ENCODE data around the gene AKAP13.
"Not testable (repeated sequence)": the region's sequence is repeated elsewhere in the genome, so short reads cannot be mapped to it uniquely, and the experiment has no call there.

AKAP13 gene

GRCh38 chr15:85348048-85348766 lies 32.2 kb upstream of the AKAP13 start:
- not testable (repeated sequence) for DNase-seq

- not testable (repeated sequence) for DNase-seq
Measured at GRCh38 chr15:85349062-85349461, 31.3 kb upstream of the AKAP13 start.

DNA sequence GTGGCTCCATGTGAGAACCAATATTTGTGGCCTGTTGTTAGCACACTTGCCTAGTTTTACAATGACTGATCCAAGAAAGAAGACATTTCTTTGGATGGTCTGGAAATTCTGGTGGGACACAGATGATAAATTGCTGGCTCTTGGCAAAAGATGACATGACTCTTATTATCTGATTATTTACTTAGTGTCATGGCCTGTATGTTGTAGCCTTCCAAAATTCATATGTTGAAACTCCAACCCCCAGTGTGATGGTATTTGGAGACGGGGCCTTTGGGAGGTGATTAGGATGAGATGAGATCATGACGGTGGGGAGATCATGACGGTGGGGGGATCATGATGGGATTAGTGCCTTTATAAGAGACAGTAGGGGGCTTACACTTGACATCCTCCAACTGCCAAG lies 30.0 kb upstream of the AKAP13 start:
- no peak for DNase-seq

GRCh38 chr15:85351501-85351900 lies 28.9 kb upstream of the AKAP13 start:
- DNase-seq: not testable (repeated sequence)

GRCh38 chr15:85351965-85352364 lies 28.4 kb upstream of the AKAP13 start:
- DNase-seq: no peak

DNA sequence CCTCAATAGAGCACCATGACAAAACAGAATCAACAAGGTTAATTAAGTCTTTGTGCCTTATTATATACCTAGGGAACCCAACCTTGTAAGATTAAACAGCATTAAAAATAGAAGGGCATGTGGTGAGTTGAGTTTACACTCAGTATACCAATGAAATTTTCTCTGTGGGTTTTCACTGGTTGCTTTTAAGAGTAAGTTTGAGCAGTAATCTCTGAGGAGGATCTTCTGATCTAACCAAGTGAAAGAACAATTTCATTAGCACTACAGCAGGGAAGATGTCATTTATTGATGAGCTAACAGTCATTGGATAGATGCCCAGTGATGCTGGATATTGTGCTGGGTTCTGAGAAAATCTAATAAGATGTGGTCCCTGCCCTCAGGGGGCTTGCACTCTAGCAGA lies 26.9 kb upstream of the AKAP13 start:
- no peak for DNase-seq

DNA sequence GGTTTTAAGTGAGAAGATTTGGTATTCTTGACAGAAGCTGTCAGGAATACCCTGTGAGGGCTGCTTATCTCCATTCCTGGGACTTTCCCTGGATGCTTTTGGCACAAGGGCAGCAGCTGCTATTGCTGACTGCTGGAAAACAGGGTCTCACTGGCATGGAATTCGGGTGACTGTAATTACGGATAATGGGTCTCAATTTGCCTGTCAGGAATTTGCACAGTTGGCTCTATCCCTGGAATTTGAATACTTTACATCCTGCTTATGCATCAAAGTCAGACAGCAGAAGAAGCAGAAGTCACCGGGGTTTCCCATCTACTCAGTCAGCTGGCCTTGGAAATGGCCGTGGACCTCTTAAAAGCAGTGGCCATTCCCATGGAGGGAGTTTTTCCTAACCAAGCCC lies 25.9 kb upstream of the AKAP13 start:
- DNase-seq: no peak

DNA sequence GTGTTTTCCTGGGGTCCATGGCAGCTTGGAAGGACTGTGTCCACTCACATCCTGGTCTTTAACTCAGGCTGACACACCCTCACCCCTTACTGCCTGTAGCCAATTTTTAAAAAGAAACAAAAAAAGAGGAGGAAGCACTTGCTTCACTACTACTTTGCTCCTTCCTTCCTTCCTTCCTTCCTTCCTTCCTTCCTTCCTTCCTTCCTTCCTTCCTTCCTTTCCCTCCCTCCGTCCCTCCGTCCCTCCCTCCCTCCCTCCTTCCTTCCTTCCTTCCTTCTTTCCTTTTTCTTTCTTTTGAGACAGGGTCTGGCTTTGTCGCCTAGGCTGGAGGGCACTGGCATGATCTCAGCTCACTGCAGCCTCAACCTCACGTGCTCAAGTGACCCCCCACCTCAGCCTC lies 25.5 kb upstream of the AKAP13 start:
- DNase-seq: no peak

DNA sequence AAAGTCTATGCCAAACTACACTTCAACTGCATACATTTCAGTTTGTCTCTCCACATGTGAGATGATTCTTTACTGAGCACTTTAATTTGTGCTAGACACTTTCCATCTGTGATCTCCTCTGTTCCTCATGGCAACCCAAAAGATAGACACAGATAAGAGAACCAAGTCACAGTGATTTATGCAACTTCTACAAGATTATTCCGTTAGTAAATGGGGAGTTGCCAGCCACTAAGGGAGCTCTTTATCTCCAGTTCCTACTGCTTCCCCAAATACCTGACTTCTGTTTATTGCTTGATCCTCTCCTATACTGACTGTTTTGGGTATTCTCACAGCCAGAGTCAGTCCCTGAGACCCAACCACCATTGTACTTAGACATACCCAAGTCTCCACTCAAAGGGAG lies 24.1 kb upstream of the AKAP13 start:
- no peak for DNase-seq

DNA sequence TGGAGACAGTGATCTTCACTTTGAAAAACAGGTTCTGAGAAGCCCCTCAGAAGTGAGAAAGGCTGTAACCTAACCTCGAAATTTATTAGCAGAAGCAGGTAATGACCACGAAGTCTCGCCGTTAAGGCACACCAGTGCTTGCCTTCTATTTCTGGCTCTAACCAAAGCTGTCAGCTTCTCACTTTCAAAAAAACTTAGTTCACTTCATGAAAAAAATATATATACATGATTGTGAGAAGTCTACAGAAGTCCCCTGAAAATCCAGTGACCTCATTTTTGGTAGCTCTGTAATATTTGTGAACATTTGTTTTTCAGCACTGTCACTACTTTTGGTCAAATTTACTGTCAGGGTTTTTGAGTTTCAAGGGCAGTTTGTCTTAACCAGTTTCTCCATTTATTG lies 19.1 kb upstream of the AKAP13 start:
- no peak for DNase-seq

DNA sequence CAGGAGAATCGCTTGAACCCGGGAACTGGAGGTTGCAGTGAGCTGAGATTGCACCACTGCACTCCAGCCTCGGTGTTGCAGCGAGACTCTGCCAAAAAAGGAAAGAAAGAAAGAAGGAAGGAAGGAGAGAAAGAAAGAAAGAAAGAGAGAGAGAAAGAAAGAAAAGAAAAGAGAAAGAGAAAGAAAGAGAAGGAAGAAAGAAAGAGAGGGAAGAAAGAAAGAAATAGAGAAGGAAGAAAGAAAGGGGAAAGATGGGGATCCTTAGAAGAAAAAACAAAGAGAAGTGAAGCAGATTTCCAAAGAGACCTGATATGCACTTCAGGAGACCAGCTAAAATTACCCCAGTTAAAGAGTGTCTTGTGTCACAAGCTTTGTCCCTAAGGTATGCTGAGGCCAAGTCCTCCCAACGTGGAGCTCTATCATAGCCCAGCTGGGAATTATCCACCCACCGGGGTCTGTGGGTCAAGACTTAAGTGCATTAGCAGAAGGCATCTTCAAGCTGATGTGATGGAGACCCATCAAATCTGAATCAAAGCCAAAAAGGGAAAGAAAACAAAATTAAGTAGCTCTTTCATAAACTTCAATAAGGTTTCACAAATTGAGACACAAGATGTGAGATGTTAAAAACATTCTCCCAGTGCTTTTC lies 17.8 kb upstream of the AKAP13 start:
- no peak for DNase-seq

DNA sequence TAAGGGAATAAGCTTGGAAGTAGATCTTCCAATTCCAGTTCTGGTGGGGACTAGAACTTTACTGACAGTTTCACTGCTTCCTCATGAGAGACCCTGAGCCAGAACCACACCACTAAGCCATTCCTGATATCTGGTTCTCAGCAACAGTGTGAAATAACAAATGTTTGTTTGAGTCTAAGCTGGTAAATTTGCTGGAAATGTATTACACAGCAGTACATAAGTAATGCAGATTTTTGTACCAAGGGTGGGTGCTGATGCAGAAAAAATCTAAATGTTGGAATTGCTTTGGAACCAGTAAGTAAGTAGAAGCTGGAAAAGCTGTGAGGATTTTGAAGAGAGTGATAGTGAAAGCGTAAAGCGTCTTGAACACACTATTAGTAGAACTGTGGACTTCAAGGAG lies 14.4 kb upstream of the AKAP13 start:
- DNase-seq: no peak

- no peak for DNase-seq
Measured at GRCh38 chr15:85367741-85368140, 12.7 kb upstream of the AKAP13 start.

- no peak for DNase-seq
Measured at GRCh38 chr15:85374831-85375230, 5.6 kb upstream of the AKAP13 start.

DNA sequence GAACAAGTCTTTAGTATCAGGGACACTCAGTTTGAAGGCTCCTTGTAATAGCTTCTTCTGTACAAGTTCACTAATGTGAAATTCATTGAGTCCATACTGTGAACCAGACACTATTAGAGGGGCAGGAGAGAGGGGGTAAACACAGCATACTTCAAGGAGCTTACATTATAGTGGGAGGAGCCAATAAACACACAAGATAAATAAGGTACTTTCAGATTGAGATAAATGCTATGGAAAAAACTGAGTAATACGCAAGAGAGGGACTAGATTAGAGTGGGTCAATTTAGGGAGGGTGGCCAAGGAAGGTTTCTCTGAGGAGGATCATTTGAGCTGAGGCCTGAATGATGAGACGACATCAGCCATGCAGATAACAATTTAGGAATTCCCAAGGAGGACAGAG lies 3.1 kb upstream of the AKAP13 start:
- DNase-seq: no peak

DNA sequence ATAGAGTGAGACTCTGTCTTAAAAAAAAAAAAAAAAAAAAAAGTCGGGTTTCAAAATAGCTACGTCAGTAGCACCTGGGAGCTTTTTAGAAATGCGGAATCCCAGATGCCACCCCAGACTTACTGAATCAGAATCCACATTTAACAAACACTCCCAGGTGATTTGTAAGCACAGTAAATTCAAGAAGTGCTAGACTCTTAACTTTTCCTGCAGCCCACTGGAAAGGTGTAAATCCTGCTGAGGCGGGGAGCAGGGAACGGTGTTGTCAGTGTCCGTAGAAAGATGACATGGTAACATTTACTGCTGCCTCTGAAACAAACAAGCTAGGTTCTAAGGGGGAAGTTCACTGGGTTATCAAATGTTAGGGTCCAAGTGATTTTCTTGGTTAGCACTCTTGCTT lies 2.4 kb upstream of the AKAP13 start:
- DNase-seq: no peak

- DNase-seq: no peak
Measured at GRCh38 chr15:85379403-85380131, 836 bp upstream of the AKAP13 start.

DNA sequence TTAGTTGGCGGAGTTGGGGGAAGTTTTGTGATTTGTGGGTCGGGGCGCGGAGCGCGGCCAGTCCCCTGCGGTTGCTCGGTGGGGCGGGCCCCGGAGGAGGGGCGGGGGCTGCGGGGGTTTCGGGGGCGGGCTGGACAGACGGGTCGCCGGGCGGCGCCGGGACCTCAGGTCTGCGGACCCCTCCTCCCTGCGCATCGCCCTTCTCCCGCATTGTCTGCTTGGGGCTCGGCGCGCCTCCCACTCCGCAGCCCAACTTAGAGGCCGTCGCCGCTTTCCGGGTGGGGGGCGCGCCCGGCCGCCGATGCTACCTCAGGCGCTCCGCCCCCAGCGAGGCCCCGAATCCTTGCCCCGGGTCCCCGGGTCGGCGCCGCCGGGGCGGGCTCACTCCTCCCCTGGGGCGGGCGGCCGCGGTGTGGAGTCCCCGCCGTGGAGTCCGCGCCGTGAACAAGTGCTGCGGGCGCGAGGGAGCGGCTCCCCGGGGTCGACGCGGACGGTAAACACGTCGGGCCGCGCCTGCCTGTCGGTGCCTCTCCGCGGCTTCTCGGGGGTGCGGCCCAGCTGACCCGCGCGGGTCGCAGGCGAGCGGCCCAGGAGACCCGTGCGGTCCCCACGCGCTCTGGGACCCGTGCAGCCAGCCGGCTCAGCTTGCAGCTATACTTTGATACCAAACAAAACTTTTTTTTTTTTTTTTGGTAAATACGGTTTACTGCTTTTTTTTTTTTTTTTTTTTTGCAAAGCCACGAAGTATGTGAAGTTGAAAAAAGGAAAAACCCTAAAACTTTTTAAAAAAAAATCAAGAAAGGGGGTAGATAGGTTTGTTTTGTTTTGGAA lies 624 bp downstream of the AKAP13 start:
- no peak for DNase-seq

DNA sequence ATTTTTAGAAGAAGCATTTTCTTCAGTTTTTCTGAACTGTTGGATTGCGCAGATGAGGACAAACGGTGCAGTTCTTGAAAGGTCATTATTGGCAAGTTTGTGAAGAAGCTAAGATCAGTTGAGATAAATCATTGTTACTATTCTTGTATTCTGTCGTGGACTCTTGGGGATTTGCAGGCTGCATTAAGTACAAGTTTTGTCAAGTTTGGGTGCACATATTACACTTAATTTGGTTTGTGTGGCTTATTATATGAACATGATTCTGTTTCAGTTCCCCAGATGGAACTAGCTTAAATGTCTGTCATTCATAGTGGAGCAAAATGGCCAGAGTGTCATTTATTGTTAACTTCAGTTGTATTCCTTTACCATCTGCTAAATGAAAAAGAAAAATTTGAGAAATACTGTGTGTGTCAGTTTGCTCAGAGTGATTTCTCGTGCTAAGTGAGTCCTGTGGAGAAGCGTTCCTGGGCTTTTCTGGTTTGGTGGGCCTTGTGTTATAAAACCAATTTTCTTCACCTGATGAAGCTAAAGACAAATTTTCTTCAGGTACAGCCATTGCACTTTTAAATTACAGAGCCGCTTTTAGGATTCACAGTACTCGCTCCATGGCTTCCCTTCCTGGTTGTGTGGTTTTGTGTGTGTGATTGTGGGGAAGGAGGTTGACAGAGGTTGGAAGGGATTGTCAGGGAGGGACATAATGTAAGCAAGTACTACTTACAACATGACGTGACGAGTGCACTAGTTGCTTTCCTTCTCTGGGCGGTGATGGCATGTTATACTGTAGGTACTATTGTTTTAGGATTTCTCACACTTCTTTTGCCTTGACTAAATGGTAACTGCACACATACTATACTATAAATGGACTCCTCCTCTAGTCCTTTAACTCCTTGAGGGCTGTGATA lies 1.7 kb downstream of the AKAP13 start:
- no peak for DNase-seq

DNA sequence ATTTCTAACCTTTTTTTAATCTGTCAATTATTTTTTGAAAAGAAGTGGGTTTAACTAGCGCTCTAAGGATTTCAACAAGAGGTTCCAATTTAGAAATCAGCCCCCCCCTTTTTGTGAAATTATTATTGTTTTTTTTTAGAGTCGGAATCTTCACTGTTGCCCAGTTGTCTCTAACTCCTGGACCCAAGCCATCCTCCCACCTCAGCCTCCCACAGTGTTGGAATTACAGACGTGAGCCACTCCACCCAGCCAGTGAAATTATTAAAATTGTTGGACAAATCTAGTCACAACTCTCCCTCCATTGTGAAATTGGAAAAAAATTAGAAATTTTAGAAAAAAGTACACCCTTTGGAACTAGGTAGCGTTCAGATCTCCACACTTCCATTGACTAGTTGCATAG lies 2.5 kb downstream of the AKAP13 start:
- DNase-seq: no peak

GRCh38 chr15:85383470-85384148 lies 3.2 kb downstream of the AKAP13 start:
- no peak for DNase-seq

GRCh38 chr15:85386261-85386660 lies 5.9 kb downstream of the AKAP13 start:
- no peak for DNase-seq

Data from cortex of kidney (tissue), 1 donor.